Heart left ventricle (tissue), 16 donors: ENCODE data around the gene RAC3. TPM values are rescaled to one million over a fixed set of nuclear protein-coding genes. Genes with fewer than 3 reads are reported as not detected.

Experiments
- ATAC-seq, 4 donors: fragments of 200-7000 bp; cut with Tn5 transposase; one replicate each; pipeline ENCODE4 v1.9.1; 2020 to 2022; ENCODE audit warnings: moderate library complexity in 4 of 4, mild to moderate bottlenecking in 3 of 4, moderate number of reproducible peaks in 1 of 4
- DNase-seq, 5 donors: peaks; one replicate each; pipeline ENCODE4 v3.0.0-alpha.2; 2020
- H3K27ac ChIP-seq, 12 donors: fragments of 200-600 bp; sonication (generic) in 4 of 12; one replicate each; pipeline versions ENCODE4 v1.5.0 to v1.8.0; 2016 to 2022; ENCODE audit warnings: mild to moderate bottlenecking in 2 of 12
- H3K27me3 ChIP-seq, 9 donors: fragments of 200-600 bp; sonication (generic) in 2 of 9; one replicate each; pipeline versions ENCODE4 v1.5.1 to v1.8.0; 2016 to 2022; ENCODE audit warnings: mild to moderate bottlenecking in 3 of 9
- H3K36me3 ChIP-seq, 9 donors: fragments of 200-600 bp; sonication (generic) in 2 of 9; one replicate each; pipeline versions ENCODE4 v1.5.0 to v1.8.0; 2018 to 2022; ENCODE audit warnings: mild to moderate bottlenecking in 2 of 9
- H3K4me1 ChIP-seq, 12 donors: fragments of 200-600 bp; sonication (generic) in 4 of 12; one replicate each; pipeline versions ENCODE4 v1.5.0 to v1.8.0; 2016 to 2022; ENCODE audit warnings: mild to moderate bottlenecking in 3 of 12
- H3K4me3 ChIP-seq, 12 donors: fragments of 200-600 bp; sonication (generic) in 4 of 12; one replicate each; pipeline versions ENCODE4 v1.5.0 to v1.8.0; 2017 to 2022; ENCODE audit warnings: mild to moderate bottlenecking in 9 of 12, moderate library complexity in 4 of 12
- H3K9me3 ChIP-seq, 12 donors: fragments of 200-600 bp; sonication (generic) in 4 of 12; one replicate each; pipeline versions ENCODE4 v1.5.0 to v1.8.0; 2016 to 2022; ENCODE audit warnings: mild to moderate bottlenecking in 1 of 12
- CTCF ChIP-seq, 12 donors: fragments of 200-600 bp; sonication (generic) in 4 of 12; IDR thresholded peaks; one replicate each; pipeline versions ENCODE4 v1.5.0 to v1.8.0; 2018 to 2022; ENCODE audit warnings: antibody characterized with exemption in 12 of 12, mild to moderate bottlenecking in 5 of 12
- POLR2A ChIP-seq, 2 donors: fragments of 450-650 bp; IDR thresholded peaks; one replicate each; pipeline ENCODE4 v1.6.1; 2017; ENCODE audit warnings: antibody characterized with exemption in 2 of 2, mild to moderate bottlenecking in 2 of 2, moderate library complexity in 2 of 2
- WGBS, 4 donors: extraction: QIAGEN DNeasy Blood & Tissue Kit in 2 of 4; methylation state at CpG; one replicate each; pipeline versions ENCODE4 v1.1.5 to v1.1.7; 2013 to 2018; 5-methylcytosine and 5-hydroxymethylcytosine counted together
- intact Hi-C, 10 donors: fragments of 100-400 bp; cut with DNase I; formaldehyde crosslinking; loops; one replicate each; pipeline versions ENCODE4 v1.11.1 to v1.14.2; 2022
- polyA plus RNA-seq, 2 donors: library from polyadenylated mRNA; stranded (reverse); fragments of 200-250 nt; gene quantifications; one replicate each; pipeline ENCODE4 v1.2.3, GENCODE V29; 2013
- total RNA-seq, 9 donors: library from RNA; depleted of rRNA in 2 of 9; stranded (reverse); fragments of >200 nt in 2 of 9; fragmentation: NEBNext Ultra II Directional in 3 of 9; extraction: Animal tissue kit (Norgen Biotek cat#: 25700) in 3 of 9; gene quantifications; one replicate each; pipeline versions ENCODE4 v1.1.0 to v1.2.4, GENCODE V29; 2016 to 2023
- donor health status: ischemic (EF 13 %, LVEDD 7.1; RV severe dilation, severe dysfunction).
- donor health status: healthy with polysubstance abuse.
- donor health status: DM: no; HTN: yes; CAD: no.
- donor health status: DM: no; HTN: no; CAD: no.
- donor health status: ischemic (EF 25% LVEDD 6.9; RV normal size, moderate dysfunction).
- donor health status: ischemic (EF 25% LVEDD 5.7; RV mildly dilated, moderate dysfunction).
- donor health status: healthy.
- donor health status: DM: yes; HTN: yes; CAD: no.
- donor health status: ischemic (EF 35%, LVEDD 5.7; RV mildly dilated, moderate dysfunction).
- donor health status: nonischemic (EF 11% LVEDD 7.7; RV severe dilation, severe dysfunction).
- donor health status: DM: yes; HTN: yes; CAD: no.
- donor health status: PGD.
- donor health status: ischemic (EF 29% LVEDD 5.4; RV normal size, mild dysfunction).
- donor health status: nonischemic (EF 23%, LVEDD 6.1; RV moderate dilation, normal function).

RAC3 gene
- total and polyA plus RNA-seq, 11 donors, result 0.76 to 2.6 (median 1.5) TPM

DNA sequence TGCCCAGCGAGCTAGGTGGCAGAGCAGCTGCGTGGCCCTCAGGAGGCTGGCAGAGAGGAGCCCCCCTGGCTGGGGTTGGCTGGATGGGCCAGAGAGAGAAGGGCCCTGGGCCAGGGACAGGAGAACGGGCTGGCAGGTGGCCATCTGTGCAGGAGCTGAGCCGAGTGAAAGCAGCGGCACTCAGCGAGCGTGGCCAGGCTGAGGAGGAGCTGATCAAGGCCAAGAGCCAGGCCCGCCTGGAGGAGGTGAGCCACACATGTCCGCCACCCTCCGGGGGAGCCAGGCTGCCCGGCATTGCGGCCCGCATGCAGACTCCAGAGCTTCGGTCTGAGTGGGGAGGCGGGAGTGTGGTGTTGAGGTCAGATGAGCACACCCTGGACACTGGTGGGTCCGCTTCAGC lies 2.1 kb upstream of the RAC3 start:
- H3K4me3 ChIP-seq, result no peak overlapping the region
- intact Hi-C loops, result loop anchor here in 5 of 10 donors (2.0 to 10.0 kb wide), 3 partner anchors 125 to 293 kb away; partner anchors contain the start of gene P4HB (in 1 of the 5)
- peaks cover 0 to 34% (median 16%) of the 10 kb centered on the region in 12 donors for H3K4me1 ChIP-seq
- peaks cover 0 to 9% (median 0%) of the 10 kb centered on the region in 9 donors for H3K27me3 ChIP-seq
- ATAC-seq (peak; percentile 5 to 39 (median 34)), DNase-seq (peak in 2 of 5 donors; percentile 65 to 66)
- H3K36me3 ChIP-seq, result peaks cover 0 to 4% (median 0%) of the 10 kb centered on the region in 9 donors
- H3K9me3 ChIP-seq, result no peaks in the 10 kb centered on the region
- no peak for TF ChIP-seq CTCF (IDR thresholded peaks at IDR 0.05)
- no peak for TF ChIP-seq POLR2A (IDR thresholded peaks at IDR 0.05)
- WGBS, 4 donors, result 69 to 78% (median 75%) methylated on average over 15 to 16 of the region's 16 CpGs
- peak overlapping the region in 1 of 12 donors; percentile 16 for H3K27ac ChIP-seq

- H3K4me3 ChIP-seq, result peak overlapping the region in 9 of 12 donors; percentile 33 to 62 (median 53)
- ATAC-seq (peak in 1 of 4 donors; percentile 1), DNase-seq (no peak)
- no peaks in the 10 kb centered on the region for H3K9me3 ChIP-seq
- peaks cover 0 to 9% (median 0%) of the 10 kb centered on the region in 9 donors for H3K27me3 ChIP-seq
- H3K36me3 ChIP-seq, result peaks cover 0 to 4% (median 0%) of the 10 kb centered on the region in 9 donors
- H3K27ac ChIP-seq, result no peak overlapping the region
- TF ChIP-seq POLR2A (IDR thresholded peaks at IDR 0.05), result no peak
- no peak for TF ChIP-seq CTCF (IDR thresholded peaks at IDR 0.05)
- intact Hi-C loops, result loop anchor here (1.0 to 10.0 kb wide), 9 partner anchors 75 to 295 kb away; partner anchors contain the start of gene P4HB (in 1 of the 10)
- H3K4me1 ChIP-seq, result peaks cover 0 to 34% (median 16%) of the 10 kb centered on the region in 12 donors
- WGBS, 4 donors, result 63 to 73% (median 69%) methylated on average over 13 to 31 of the region's 31 CpGs
Measured at GRCh38 chr17:82029990-82030469, 1.4 kb upstream of the RAC3 start.

DNA sequence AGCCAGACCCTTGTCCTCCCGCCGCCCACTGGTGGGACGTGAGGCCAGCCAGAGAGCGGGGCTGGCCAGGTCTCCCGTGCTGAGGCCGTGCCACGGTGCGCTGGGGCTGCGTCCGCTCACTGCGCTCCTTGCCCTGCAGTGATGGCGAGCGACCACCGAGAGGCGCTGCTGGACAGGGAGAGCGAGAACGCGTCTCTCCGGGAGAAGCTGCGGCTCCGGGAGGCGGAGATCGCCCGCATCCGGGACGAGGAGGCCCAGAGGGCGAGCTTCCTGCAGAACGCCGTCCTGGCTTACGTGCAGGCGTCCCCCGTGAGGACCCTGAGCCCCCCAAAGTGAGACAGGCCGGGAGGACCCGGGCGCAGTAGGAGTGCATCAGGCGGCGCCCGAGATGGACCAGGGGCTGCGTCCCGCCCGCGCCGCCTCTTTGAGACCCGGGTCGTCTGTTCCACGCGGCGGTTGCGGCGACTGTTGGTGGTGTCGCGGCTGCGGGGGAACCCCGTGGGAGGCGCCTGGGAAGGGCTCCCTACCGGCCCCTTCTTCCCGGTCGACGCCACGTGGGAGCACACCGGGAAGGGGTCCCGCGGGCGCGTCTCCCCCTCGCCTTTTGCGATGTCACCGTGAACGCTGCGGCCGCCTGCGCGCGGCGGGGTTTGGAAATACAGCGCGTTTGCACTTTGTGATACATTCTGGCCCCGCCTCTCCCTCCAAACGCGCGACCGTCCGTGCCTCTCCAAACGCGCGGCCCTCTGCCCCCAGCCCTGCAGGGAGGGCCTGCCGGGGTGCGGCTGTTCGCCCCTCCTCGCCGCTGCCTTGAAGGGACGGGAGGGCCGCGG lies 792 bp upstream of the RAC3 start:
- H3K4me3 ChIP-seq, result peak overlapping the region; percentile 23 to 62 (median 52)
- H3K27ac ChIP-seq, result peak overlapping the region in 2 of 12 donors; percentile 3 to 50
- WGBS, 4 donors, result 1 to 2% (median 1%) methylated on average over 39 to 94 of the region's 94 CpGs
- peaks cover 0 to 5% (median 0%) of the 10 kb centered on the region in 9 donors for H3K36me3 ChIP-seq
- ATAC-seq (peak; percentile 43 to 89 (median 79)), DNase-seq (peak; percentile 79 to 94 (median 85))
- H3K27me3 ChIP-seq, result peaks cover 0 to 9% (median 0%) of the 10 kb centered on the region in 9 donors
- TF ChIP-seq POLR2A (IDR thresholded peaks at IDR 0.05) (no peak), CTCF (IDR thresholded peaks at IDR 0.05) (peak; percentile 86 to 98 (median 95))
- peaks cover 0 to 37% (median 16%) of the 10 kb centered on the region in 12 donors for H3K4me1 ChIP-seq
- no peaks in the 10 kb centered on the region for H3K9me3 ChIP-seq
- intact Hi-C loops, result loop anchor here in 9 of 10 donors (1.0 to 10.0 kb wide), 8 partner anchors 74 to 294 kb away; no protein-coding TSS in a partner anchor
